Right atrium auricular region (tissue), 2 donors: ENCODE results near the gene RAB1A. TPM values are rescaled to one million over a fixed set of nuclear protein-coding genes. Genes with fewer than 3 reads are reported as not detected.

Experiments
- DNase-seq: peaks from one replicate; pipeline ENCODE4 v3.0.0-alpha.2; 2019; ENCODE audit warnings: low spot score
- H3K27ac ChIP-seq, 2 donors: fragments of 200-600 bp; sonication (generic); 1 replicate in 1 of 2; 2 replicates in 1 of 2; pipeline ENCODE4 v1.5.1; 2016 to 2019
- H3K27me3 ChIP-seq, 2 donors: fragments of 200-600 bp; sonication (generic); one replicate each; pipeline versions ENCODE4 v1.5.1 to v1.6.0; 2017 to 2019
- H3K36me3 ChIP-seq: fragments of 200-600 bp; sonication (generic); one replicate; pipeline ENCODE4 v1.5.1; 2016
- H3K4me1 ChIP-seq, 2 donors: fragments of 200-600 bp; sonication (generic); one replicate each; pipeline versions ENCODE4 v1.5.1 to v1.6.0; 2017 to 2019
- H3K4me3 ChIP-seq, 2 donors: fragments of 200-600 bp; sonication (generic); 1 replicate in 1 of 2; 2 replicates in 1 of 2; pipeline ENCODE4 v1.5.1; 2017 to 2019; ENCODE audit warnings: mild to moderate bottlenecking in 1 of 2, moderate library complexity in 1 of 2
- H3K9me3 ChIP-seq, 2 donors: fragments of 200-600 bp; sonication (generic); one replicate each; pipeline ENCODE4 v1.5.1; 2019
- CTCF ChIP-seq, 2 donors: fragments of 200-600 bp; sonication (generic); IDR thresholded peaks; one replicate each; pipeline ENCODE4 v1.5.1; 2019; ENCODE audit warnings: antibody characterized with exemption in 2 of 2
- total RNA-seq, 2 donors: library from RNA; depleted of rRNA; stranded (reverse); fragments of >200 nt; gene quantifications; one replicate each; pipeline ENCODE4 v1.1.0, GENCODE V29; 2016

The RAB1A gene
- total RNA-seq, 2 donors from 2014 or later: 69.6 to 73.8 TPM

- H3K27ac ChIP-seq: no peak overlapping the region
- peaks cover 0 to 27% of the 10 kb centered on the region in 2 donors for H3K4me1 ChIP-seq
- H3K9me3 ChIP-seq: no peaks in the 10 kb centered on the region
- no peak for TF ChIP-seq CTCF (IDR thresholded peaks at IDR 0.05)
- no peaks in the 10 kb centered on the region for H3K36me3 ChIP-seq
- no peak overlapping the region for H3K4me3 ChIP-seq
- no peaks in the 10 kb centered on the region for H3K27me3 ChIP-seq
- no peak for DNase-seq
Measured at GRCh38 chr2:65112633-65113032, 17.3 kb downstream of the RAB1A start.

GRCh38 chr2:65108780-65109179 is 21.1 kb downstream of the RAB1A start:
- peaks cover 9% of the 10 kb centered on the region for H3K36me3 ChIP-seq
- H3K27ac ChIP-seq: no peak overlapping the region
- H3K4me1 ChIP-seq: peaks cover 2 to 34% of the 10 kb centered on the region in 2 donors
- TF ChIP-seq CTCF (IDR thresholded peaks at IDR 0.05): no peak
- DNase-seq: no peak
- H3K9me3 ChIP-seq: no peaks in the 10 kb centered on the region
- no peak overlapping the region for H3K4me3 ChIP-seq
- H3K27me3 ChIP-seq: no peaks in the 10 kb centered on the region

- Histone ChIP-seq H3K4me3 (no peak overlapping the region), H3K27me3 (no peaks in the 10 kb centered on the region), H3K36me3 (peaks cover 14% of the 10 kb centered on the region), H3K9me3 (no peaks in the 10 kb centered on the region), H3K27ac (no peak overlapping the region), H3K4me1 (peaks cover 2 to 32% of the 10 kb centered on the region in 2 donors)
- TF ChIP-seq CTCF (IDR thresholded peaks at IDR 0.05): no peak
- DNase-seq: no peak
Measured at GRCh38 chr2:65107530-65107929, 22.4 kb downstream of the RAB1A start.

- no peak for TF ChIP-seq CTCF (IDR thresholded peaks at IDR 0.05)
- Histone ChIP-seq H3K27me3 (no peaks in the 10 kb centered on the region), H3K27ac (no peak overlapping the region), H3K36me3 (peaks cover 41% of the 10 kb centered on the region), H3K4me3 (no peak overlapping the region), H3K4me1 (peaks cover 2 to 29% of the 10 kb centered on the region in 2 donors), H3K9me3 (no peaks in the 10 kb centered on the region)
- no peak for DNase-seq
Measured at GRCh38 chr2:65103013-65103715, 26.7 kb downstream of the RAB1A start.

GRCh38 chr2:65101071-65101470 is 28.8 kb downstream of the RAB1A start:
- peaks cover 2 to 18% of the 10 kb centered on the region in 2 donors for H3K4me1 ChIP-seq

More at GRCh38 chr2:65101071-65101470, 28.8 kb downstream of the RAB1A start:
- no peaks in the 10 kb centered on the region for H3K9me3 ChIP-seq
- DNase-seq: no peak
- H3K36me3 ChIP-seq: peaks cover 56% of the 10 kb centered on the region
- no peak for TF ChIP-seq CTCF (IDR thresholded peaks at IDR 0.05)
- no peaks in the 10 kb centered on the region for H3K27me3 ChIP-seq
- no peak overlapping the region for H3K27ac ChIP-seq
- no peak overlapping the region for H3K4me3 ChIP-seq
